Measurements from ENCODE around the gene TMEM201. TPM values are rescaled to one million over a fixed set of nuclear protein-coding genes. Genes with fewer than 3 reads are reported as not detected.

The TMEM201 gene
- total RNA-seq, 1 donor from 2014 or later, result 35.1 TPM

DNA sequence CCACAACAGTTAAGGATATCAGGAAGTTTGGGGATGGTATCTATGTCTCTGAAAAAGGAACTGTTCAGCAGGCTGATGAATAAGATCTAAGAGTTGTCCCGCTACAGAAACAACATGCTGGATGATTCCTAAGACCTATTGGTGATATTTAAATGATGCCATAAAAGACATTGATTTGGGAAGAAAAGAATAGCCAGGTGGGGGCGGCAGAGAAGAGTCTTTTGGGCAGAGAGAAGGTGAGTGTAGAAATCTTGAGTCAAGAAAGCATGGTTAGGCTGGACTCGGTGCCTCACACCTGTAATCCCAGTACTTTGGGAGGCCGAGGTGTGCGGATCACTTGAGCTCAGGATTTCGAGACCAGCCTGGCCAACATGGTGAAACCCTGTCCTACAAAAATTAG is 11.8 kb upstream of the TMEM201 start:
- Mint-ChIP-seq H3K27ac (ENCODE audit: unreplicated experiment) (no peak overlapping the region), H3K36me3 (ENCODE audit: unreplicated experiment) (no peaks in the 10 kb centered on the region), H3K4me1 (ENCODE audit: low read depth, unreplicated experiment) (no peaks in the 10 kb centered on the region), H3K9me3 (ENCODE audit: unreplicated experiment) (no peaks in the 10 kb centered on the region), H3K4me3 (ENCODE audit: unreplicated experiment) (no peak overlapping the region), H3K27me3 (ENCODE audit: unreplicated experiment) (peaks cover 2% of the 10 kb centered on the region)
- no peak for DNase-seq
- no peak for TF ChIP-seq CTCF (IDR thresholded peaks at IDR 0.05; ENCODE audit: partially characterized antibody, unreplicated experiment)

- Mint-ChIP-seq H3K27me3 (ENCODE audit: unreplicated experiment) (peaks cover 2% of the 10 kb centered on the region), H3K4me1 (ENCODE audit: low read depth, unreplicated experiment) (no peaks in the 10 kb centered on the region), H3K9me3 (ENCODE audit: unreplicated experiment) (no peaks in the 10 kb centered on the region), H3K27ac (ENCODE audit: unreplicated experiment) (no peak overlapping the region), H3K4me3 (ENCODE audit: unreplicated experiment) (no peak overlapping the region), H3K36me3 (ENCODE audit: unreplicated experiment) (no peaks in the 10 kb centered on the region)
- DNase-seq, result no peak
- TF ChIP-seq CTCF (IDR thresholded peaks at IDR 0.05; ENCODE audit: partially characterized antibody, unreplicated experiment), result no peak
Measured at GRCh38 chr1:9577423-9577822, 11.3 kb upstream of the TMEM201 start.

DNA sequence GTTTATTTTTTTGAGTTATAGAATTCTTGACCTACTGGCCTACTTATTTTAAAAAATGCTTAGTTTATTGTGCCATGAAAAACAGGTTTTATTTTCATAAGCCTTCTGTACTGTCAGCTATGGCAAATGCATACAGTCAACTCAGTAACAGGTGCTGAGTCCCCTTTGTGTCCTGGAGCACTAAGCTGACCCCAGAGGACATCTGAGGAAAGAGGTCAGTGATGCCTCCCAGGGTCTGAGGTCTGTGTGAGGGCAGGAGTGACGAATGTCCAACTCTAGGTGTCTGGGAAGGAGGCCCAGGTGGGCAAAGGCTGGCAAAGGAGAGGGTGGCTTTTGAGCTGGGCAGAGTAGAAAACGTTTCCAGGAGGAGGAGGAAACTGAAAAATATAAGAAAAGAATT is 7.8 kb upstream of the TMEM201 start:
- DNase-seq, result no peak
- no peak overlapping the region for H3K27ac Mint-ChIP-seq (ENCODE audit: unreplicated experiment)
- H3K4me3 Mint-ChIP-seq (ENCODE audit: unreplicated experiment), result no peak overlapping the region
- no peaks in the 10 kb centered on the region for H3K9me3 Mint-ChIP-seq (ENCODE audit: unreplicated experiment)
- no peaks in the 10 kb centered on the region for H3K4me1 Mint-ChIP-seq (ENCODE audit: low read depth, unreplicated experiment)
- TF ChIP-seq CTCF (IDR thresholded peaks at IDR 0.05; ENCODE audit: partially characterized antibody, unreplicated experiment), result no peak
- H3K27me3 Mint-ChIP-seq (ENCODE audit: unreplicated experiment), result no peaks in the 10 kb centered on the region
- no peaks in the 10 kb centered on the region for H3K36me3 Mint-ChIP-seq (ENCODE audit: unreplicated experiment)

DNA sequence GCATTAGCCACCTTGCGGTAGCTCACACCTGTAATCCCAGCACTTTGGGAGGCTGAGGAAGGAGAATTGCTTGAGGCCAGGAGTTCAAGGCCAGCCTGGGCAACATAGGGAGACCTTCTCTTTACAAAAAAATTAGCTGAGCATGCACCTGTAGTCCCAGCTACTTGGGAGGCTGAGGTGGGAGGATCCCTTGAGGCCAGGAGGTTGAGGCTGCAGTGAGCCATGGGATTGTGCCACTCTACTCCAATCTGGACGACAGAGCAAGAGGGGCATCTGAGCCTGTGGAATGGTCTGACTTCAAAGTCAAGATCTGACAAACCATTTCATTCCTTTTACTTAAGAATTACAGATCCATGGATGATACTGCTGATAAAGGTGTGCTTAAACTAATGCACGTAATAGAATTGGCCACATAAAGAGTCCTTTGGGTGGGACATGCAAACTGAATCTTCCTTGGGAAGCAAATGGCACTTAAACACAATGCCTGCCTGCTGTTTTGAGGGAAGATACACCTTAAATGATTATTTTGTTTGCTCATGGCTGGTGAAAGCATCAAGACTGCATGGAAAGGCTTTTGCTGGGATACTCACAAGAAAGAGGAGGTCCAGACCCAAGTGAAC is 2.5 kb upstream of the TMEM201 start:
- Mint-ChIP-seq H3K27ac (ENCODE audit: unreplicated experiment) (no peak overlapping the region), H3K36me3 (ENCODE audit: unreplicated experiment) (no peaks in the 10 kb centered on the region), H3K9me3 (ENCODE audit: unreplicated experiment) (peaks cover 7% of the 10 kb centered on the region), H3K4me3 (ENCODE audit: unreplicated experiment) (no peak overlapping the region), H3K27me3 (ENCODE audit: unreplicated experiment) (peaks cover 4% of the 10 kb centered on the region), H3K4me1 (ENCODE audit: low read depth, unreplicated experiment) (peaks cover 13% of the 10 kb centered on the region)
- DNase-seq, result no peak
- TF ChIP-seq CTCF (IDR thresholded peaks at IDR 0.05; ENCODE audit: partially characterized antibody, unreplicated experiment), result no peak

DNA sequence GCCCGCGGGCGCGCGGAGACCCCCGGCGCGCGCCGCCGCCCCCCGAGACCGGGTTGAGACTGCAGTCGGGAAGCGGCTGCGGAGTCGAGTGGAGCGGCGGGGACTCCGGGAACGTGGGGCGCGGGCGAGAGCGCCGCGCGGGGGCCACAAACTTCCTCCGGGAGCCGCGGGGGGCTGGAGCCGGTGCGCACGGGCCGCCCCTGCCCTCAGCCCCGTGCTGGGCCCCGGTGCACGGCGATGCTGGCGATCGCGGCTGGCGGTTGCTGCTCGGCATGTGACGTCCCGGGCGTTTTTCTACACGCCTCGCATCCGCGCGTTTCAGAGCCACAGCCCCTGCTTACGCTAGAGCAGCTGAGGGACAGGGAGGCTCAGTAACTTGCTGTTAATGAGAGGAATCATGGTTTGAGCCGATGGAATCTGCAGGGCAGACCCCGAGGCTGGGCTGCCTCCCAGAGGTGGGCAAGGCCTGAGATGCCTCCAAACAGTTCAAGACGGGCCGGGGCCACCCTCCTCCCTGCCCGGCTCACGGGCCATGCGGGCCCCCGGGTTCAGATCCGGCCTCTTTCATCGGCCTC is 520 bp downstream of the TMEM201 start:
- H3K4me3 Mint-ChIP-seq (ENCODE audit: unreplicated experiment), result peak overlapping the region; percentile 90
- no peaks in the 10 kb centered on the region for H3K36me3 Mint-ChIP-seq (ENCODE audit: unreplicated experiment)
- no peak overlapping the region for H3K27ac Mint-ChIP-seq (ENCODE audit: unreplicated experiment)
- DNase-seq, result peak; percentile 45
- peaks cover 13% of the 10 kb centered on the region for H3K9me3 Mint-ChIP-seq (ENCODE audit: unreplicated experiment)
- peaks cover 12% of the 10 kb centered on the region for H3K27me3 Mint-ChIP-seq (ENCODE audit: unreplicated experiment)
- peaks cover 25% of the 10 kb centered on the region for H3K4me1 Mint-ChIP-seq (ENCODE audit: low read depth, unreplicated experiment)
- no peak for TF ChIP-seq CTCF (IDR thresholded peaks at IDR 0.05; ENCODE audit: partially characterized antibody, unreplicated experiment)
